AG04450 (cell line): ENCODE data around the gene SLC25A48. TPM values are rescaled to one million over a fixed set of nuclear protein-coding genes. Genes with fewer than 3 reads are reported as not detected.

Experiments used
- CTCF ChIA-PET: fragments of 300-600, 350-600 bp; formaldehyde crosslinking; extraction: SDS; loops from one replicate; lab custom pipeline; 2022; ENCODE audit warnings: antibody characterized with exemption, inconsistent platforms; lab: Charles Lee
- POLR2A ChIA-PET: fragments of 350-600 bp; formaldehyde crosslinking; extraction: SDS; loops from one replicate; lab custom pipeline; 2021; ENCODE audit warnings: antibody characterized with exemption, inconsistent platforms; lab: Yijun Ruan, JAX
- DNase-seq: peaks from one replicate; pipeline ENCODE4 v3.0.0-alpha.2; 2011; ENCODE audit warnings: low read depth, low spot score
- H3K27ac ChIP-seq: one replicate; pipeline ENCODE4 v1.5.1; 2012; ENCODE audit warnings: low read depth, low read length, control low read depth
- H3K27me3 ChIP-seq: one replicate; pipeline ENCODE4 v1.6.0; 2012; ENCODE audit warnings: low read length; ENCODE audit not compliant: control insufficient read depth, insufficient read depth
- H3K4me3 ChIP-seq: 2 replicates; pipeline ENCODE4 v1.5.1; 2011; ENCODE audit warnings: mild to moderate bottlenecking, low read depth, low read length, control low read depth
- H3K9me3 ChIP-seq: 2 replicates; pipeline ENCODE4 v1.5.1; 2012; ENCODE audit warnings: low read length; ENCODE audit not compliant: control insufficient read depth, insufficient read depth
- polyA plus RNA-seq: library from polyadenylated mRNA; depleted of rRNA; stranded (reverse); fragments of >200 nt; gene quantifications from 2 replicates; pipeline ENCODE4 v1.2.3, GENCODE V29; 2011
- TF ChIP-seq, protein P1 (sequence below): IDR thresholded peaks from 2 replicates; pipeline ENCODE4 v1.5.1; 2011; ENCODE audit warnings: low read depth, low read length, control low read depth, inconsistent platforms

SLC25A48 gene
- polyA plus RNA-seq, 1 experiment: not detected

DNA sequence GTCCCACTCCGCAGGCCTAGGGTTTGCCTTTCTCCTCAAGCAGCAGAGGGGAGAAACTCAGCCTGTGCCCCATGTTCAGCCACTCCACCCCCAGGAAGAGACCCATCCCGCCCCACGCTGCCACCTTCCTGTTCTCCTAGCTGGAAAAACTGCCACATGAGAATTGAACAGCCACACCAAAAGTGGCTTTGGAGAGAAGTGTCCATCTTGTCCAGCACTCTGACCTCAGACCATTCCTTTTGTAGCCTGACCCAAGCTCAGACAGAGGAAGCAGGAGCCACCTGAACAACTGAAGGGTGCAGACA, 8.3 kb upstream of the SLC25A48 start:
- Histone ChIP-seq H3K9me3 (no peaks in the 10 kb centered on the region), H3K4me3 (no peak overlapping the region), H3K27me3 (peaks cover 14% of the 10 kb centered on the region), H3K27ac (no peak overlapping the region)
- POLR2A ChIA-PET: no interaction called here
- TF ChIP-seq, protein P1, sequence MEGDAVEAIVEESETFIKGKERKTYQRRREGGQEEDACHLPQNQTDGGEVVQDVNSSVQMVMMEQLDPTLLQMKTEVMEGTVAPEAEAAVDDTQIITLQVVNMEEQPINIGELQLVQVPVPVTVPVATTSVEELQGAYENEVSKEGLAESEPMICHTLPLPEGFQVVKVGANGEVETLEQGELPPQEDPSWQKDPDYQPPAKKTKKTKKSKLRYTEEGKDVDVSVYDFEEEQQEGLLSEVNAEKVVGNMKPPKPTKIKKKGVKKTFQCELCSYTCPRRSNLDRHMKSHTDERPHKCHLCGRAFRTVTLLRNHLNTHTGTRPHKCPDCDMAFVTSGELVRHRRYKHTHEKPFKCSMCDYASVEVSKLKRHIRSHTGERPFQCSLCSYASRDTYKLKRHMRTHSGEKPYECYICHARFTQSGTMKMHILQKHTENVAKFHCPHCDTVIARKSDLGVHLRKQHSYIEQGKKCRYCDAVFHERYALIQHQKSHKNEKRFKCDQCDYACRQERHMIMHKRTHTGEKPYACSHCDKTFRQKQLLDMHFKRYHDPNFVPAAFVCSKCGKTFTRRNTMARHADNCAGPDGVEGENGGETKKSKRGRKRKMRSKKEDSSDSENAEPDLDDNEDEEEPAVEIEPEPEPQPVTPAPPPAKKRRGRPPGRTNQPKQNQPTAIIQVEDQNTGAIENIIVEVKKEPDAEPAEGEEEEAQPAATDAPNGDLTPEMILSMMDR: no peak
- CTCF ChIA-PET: no interaction called here
- DNase-seq: no peak

DNA sequence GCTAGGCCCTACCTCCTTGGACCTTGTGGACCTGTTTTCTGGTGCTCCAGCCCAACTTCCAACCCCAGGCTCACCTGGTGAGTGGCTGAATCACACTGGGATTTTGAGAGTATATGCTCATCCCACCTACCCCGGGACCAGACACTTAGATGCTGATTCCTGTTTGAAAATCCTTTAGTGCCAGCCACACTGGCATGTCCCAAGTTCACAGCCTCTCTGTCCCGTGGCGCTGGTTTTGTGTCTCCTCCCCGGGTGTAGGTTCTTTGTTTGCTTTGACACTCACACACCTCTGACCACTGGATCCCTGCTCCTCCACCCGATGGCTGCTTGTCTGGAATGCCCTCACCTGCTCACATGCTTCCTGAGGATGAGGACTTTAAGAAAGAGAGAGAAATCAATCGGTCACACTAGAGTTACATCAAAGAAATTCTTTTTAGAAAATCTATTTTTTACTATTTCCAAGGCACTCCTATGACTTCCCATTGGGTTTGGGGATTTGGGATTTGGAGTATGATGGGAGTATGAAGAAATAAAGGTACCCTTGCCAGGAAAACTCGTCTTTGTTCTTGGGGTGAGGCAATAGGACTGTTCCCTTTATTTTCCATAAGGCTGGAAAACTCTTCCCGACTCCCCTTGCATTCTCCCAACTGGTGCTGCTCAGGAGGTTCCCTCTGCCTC, 7.3 kb upstream of the SLC25A48 start:
- DNase-seq: no peak
- CTCF ChIA-PET: interaction anchor here (8.4 kb wide), 1 partner anchor 264 kb away, joined by 112 read pairs; no protein-coding TSS in a partner anchor

DNA sequence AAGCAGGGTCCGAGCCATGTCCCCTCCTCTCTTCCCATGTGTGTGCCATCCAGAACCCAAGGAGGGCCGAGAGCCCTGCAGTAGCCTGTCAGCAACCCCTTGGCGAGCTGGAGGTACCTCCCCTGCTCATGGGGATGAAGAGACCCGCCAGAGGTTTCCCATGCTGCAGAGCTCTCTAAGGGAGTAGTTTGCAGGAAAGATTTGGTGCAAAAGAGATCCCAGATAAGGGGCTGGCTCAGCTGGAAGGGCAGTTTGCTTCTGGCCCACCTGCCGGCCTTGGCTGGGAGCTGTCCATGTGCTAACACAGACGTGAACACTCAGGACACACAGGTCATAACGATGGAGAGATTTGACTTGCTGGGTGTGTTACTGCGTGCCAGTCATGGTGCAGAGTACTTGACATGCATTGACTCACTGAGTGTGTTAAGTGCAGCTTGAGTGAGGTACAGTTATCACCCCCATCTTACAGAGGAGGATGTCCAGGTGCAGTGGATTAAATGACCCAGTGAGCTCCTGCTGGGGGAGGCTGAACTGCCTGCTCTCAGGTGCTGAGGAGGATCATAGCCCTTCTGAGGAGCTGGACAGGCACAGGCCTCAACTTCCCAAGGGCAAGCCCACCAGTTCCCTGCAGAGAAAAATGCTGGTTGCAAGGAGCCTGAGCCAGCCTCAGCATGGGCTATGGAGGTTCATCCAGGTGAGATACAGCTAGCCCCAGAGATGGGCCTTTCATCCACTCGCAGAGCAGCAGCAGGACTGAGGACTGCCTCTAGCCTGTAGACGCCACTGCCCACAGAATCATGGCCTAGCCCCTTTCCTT, 6.3 kb upstream of the SLC25A48 start:
- H3K27ac ChIP-seq: no peak overlapping the region
- CTCF ChIA-PET: interaction anchor here (0.6 to 8.4 kb wide), 3 partner anchors 10 to 265 kb away, joined by 3 to 112 read pairs (median 24); no protein-coding TSS in a partner anchor
- TF ChIP-seq, protein P1: no peak
- H3K27me3 ChIP-seq: peaks cover 9% of the 10 kb centered on the region
- no peak for DNase-seq
- POLR2A ChIA-PET: no interaction called here
- no peaks in the 10 kb centered on the region for H3K9me3 ChIP-seq
- H3K4me3 ChIP-seq: no peak overlapping the region

More for the DNA sequence above, 7.3 kb upstream of the SLC25A48 start:
- Histone ChIP-seq H3K27ac (no peak overlapping the region), H3K4me3 (no peak overlapping the region), H3K9me3 (no peaks in the 10 kb centered on the region), H3K27me3 (peaks cover 9% of the 10 kb centered on the region)
- TF ChIP-seq, protein P1: no peak
- POLR2A ChIA-PET: no interaction called here

DNA sequence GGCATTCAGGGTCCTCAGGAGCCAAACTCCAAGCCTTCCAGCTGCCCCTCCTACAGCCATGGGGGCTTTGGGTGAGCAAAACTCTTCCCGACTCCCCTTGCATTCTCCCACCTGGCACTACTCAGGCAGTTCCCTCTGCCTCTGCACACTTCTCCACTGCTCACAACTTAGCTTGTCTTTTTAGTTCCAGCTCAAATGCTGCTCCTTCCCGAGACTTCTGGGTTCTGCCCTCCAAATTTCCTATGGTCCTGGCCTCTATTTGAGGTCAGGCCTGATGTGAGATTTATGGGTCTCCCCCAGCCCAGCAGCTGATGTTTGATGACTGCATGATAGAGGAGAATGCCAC, 5.7 kb upstream of the SLC25A48 start:
- POLR2A ChIA-PET: no interaction called here
- CTCF ChIA-PET: interaction anchor here (0.6 to 8.4 kb wide), 3 partner anchors 10 to 265 kb away, joined by 3 to 112 read pairs (median 24); no protein-coding TSS in a partner anchor
- H3K27me3 ChIP-seq: peaks cover 9% of the 10 kb centered on the region
- H3K27ac ChIP-seq: no peak overlapping the region
- DNase-seq: no peak
- H3K9me3 ChIP-seq: no peaks in the 10 kb centered on the region
- no peak overlapping the region for H3K4me3 ChIP-seq
- TF ChIP-seq, protein P1: no peak

DNA sequence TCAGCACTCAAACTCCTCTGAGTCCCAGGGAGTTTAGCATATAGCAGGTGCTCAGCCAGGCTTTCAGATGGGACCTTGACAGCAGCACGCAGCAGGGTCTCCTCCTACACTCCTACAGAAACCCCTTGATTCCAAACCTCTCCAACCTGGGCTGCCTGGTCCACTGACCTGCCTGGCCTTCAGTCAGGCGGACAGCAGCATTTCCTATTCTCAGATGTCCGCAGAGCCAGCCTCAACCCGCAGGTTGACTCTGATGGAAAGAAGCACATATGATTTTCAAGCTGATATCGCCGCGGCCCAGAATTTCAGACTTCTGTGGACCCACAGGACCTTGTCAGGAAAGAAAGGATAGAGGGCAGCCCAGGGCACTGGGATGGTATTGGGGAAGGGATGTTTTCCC, 5.3 kb upstream of the SLC25A48 start:
- ChIA-PET POLR2A (no interaction called here), CTCF (interaction anchor here (0.7 to 8.4 kb wide), 3 partner anchors 11 to 277 kb away, joined by 3 to 112 read pairs (median 24); no protein-coding TSS in a partner anchor)
- TF ChIP-seq, protein P1: no peak
- no peaks in the 10 kb centered on the region for H3K9me3 ChIP-seq
- no peak overlapping the region for H3K27ac ChIP-seq
- no peak for DNase-seq
- peaks cover 12% of the 10 kb centered on the region for H3K27me3 ChIP-seq
- H3K4me3 ChIP-seq: no peak overlapping the region
